ES-I3 (cell line): ENCODE data around the gene TRERF1.

ENCODE experiments used
- H3K36me3 ChIP-seq: 2 replicates; pipeline ENCODE4 v1.6.1; 2013; ENCODE audit warnings: mild to moderate bottlenecking, low read length, control low read depth, moderate library complexity; ENCODE audit not compliant: insufficient read depth
- H3K4me1 ChIP-seq: 2 replicates; pipeline ENCODE4 v1.6.1; 2013; ENCODE audit warnings: mild to moderate bottlenecking, control low read depth, low read length; ENCODE audit not compliant: insufficient read depth
- H3K9ac ChIP-seq: 2 replicates; pipeline ENCODE4 v1.6.1; 2013; ENCODE audit warnings: low read depth, mild to moderate bottlenecking, low read length, moderate library complexity
- H3K9me3 ChIP-seq: 2 replicates; pipeline ENCODE4 v1.6.1; 2013; ENCODE audit warnings: mild to moderate bottlenecking, low read length, moderate library complexity; ENCODE audit not compliant: control insufficient read depth, insufficient read depth

Gene TRERF1

DNA sequence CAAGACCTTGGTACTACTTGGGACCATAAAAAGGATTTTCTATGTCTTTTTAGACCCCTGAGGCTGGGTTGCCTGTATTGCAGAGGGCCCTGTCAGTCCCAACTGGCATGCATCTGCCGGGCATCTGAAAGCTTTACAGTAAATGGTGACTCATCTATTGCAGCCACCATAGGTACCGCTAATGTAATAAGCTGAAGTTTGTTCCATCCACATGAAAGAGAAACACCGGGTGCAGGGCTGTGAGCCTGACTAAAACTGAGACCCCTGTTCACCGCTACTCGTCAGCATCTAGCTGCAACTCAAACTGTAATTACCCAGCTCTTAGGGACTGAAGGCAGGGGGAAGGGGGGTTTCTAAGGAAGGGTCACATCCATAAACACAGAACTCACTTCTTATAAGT is 49.5 kb downstream of the TRERF1 start:
- H3K36me3 ChIP-seq = no peaks in the 10 kb centered on the region
- peaks cover 34% of the 10 kb centered on the region for H3K4me1 ChIP-seq
- no peaks in the 10 kb centered on the region for H3K9me3 ChIP-seq
- H3K9ac ChIP-seq = no peak overlapping the region

DNA sequence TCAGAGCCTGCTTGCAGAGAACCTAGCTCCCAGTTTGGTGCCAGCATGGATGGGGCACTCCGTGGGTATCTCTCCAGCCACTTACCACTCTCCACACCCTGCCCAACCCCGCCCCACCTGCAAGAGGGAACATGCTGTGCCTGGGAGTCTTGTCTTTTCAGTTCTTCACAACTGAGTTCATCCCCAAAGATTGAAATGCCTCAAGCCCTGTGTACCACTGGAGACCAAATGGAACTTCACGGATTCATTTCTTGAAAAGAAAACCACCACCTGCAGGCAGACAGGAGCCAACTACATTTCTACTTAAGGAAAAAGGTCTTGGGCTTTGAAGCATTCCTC is 50.1 kb downstream of the TRERF1 start:
- no peaks in the 10 kb centered on the region for H3K9me3 ChIP-seq
- no peak overlapping the region for H3K9ac ChIP-seq
- no peaks in the 10 kb centered on the region for H3K36me3 ChIP-seq
- H3K4me1 ChIP-seq = peaks cover 28% of the 10 kb centered on the region

GRCh38 chr6:42400886-42401612 is 50.7 kb downstream of the TRERF1 start:
- no peaks in the 10 kb centered on the region for H3K9me3 ChIP-seq
- peaks cover 28% of the 10 kb centered on the region for H3K4me1 ChIP-seq
- no peak overlapping the region for H3K9ac ChIP-seq
- no peaks in the 10 kb centered on the region for H3K36me3 ChIP-seq

GRCh38 chr6:42400061-42400760 is 51.5 kb downstream of the TRERF1 start:
- H3K9ac ChIP-seq = no peak overlapping the region
- peaks cover 25% of the 10 kb centered on the region for H3K4me1 ChIP-seq
- H3K9me3 ChIP-seq = no peaks in the 10 kb centered on the region

DNA sequence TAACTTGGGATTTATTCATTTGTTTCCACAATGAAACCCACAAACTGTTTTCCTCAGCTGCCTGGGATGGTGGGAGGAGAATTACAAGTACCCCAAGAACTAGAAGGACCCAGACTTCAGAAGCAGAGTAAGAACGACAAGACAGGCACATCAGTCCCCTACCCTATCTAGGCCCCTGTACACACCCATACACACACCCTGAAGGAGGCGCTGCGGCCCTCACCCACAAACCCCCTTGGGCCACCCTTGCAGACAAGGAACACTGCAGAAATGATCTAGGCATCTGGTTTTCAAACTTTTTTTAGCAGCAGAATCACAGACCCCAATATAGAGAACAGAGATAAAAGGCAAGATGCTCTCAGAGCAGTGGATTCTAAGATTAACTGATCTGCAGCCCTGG is 55.0 kb downstream of the TRERF1 start:
- no peaks in the 10 kb centered on the region for H3K36me3 ChIP-seq
- H3K9me3 ChIP-seq = no peaks in the 10 kb centered on the region
- no peak overlapping the region for H3K9ac ChIP-seq
- H3K4me1 ChIP-seq = no peaks in the 10 kb centered on the region

More at GRCh38 chr6:42400061-42400760, 51.5 kb downstream of the TRERF1 start:
- no peaks in the 10 kb centered on the region for H3K36me3 ChIP-seq

DNA sequence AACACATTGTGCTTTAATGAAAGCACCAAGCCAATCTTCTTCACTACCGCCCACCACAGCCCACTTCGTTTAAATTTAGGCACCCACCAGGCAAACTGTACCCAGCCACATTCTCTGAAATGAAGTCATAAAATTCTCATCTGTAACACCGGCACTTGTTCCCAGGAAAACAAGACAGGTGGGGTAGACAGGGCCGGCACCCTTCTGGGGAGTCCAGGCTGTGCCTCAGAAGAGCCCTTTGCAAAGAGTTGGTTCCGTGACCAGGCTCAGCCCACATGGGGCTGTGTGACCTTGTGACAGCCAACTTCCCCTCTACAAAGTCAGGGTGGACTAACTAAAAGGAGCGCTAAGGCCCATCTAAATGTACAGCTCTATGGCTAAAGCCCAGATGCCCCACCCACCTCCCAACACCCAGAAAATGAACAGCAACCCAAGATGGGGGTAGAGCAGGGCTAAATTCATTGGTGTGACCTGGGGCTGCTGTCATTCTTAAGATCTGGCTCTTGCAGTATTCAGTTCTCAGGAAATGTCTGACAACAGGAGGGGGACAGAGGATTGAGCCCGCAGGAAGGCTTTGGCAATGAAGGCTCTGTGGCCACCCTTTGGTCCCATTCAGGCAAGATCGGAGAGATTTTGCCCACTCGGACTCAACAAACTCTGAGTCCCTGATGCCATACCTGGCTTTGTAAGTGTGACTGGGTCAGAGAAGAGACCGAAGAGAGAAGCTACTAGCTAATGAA is 56.7 kb downstream of the TRERF1 start:
- H3K9me3 ChIP-seq = no peaks in the 10 kb centered on the region
- no peaks in the 10 kb centered on the region for H3K36me3 ChIP-seq
- H3K4me1 ChIP-seq = peaks cover 11% of the 10 kb centered on the region
- no peak overlapping the region for H3K9ac ChIP-seq

DNA sequence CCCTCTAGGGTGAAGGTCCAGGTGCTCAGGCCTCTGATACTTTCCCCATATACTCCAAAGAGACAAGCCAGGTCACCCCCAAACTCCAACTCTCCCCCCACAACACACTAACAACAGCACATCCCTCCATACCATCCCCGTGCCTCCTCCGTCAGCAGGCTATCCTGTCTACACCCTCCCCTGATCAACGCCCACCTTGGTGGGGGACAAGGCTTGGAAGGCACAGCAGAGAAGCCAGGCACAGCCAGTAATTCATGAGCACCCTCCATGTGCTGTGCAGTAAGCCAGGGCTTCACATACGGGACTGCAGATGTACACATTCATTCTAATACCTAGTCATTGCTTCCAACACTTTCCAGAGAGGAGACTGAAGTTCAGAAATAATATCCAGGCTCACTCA is 57.6 kb downstream of the TRERF1 start:
- no peaks in the 10 kb centered on the region for H3K9me3 ChIP-seq
- peaks cover 16% of the 10 kb centered on the region for H3K4me1 ChIP-seq
- no peaks in the 10 kb centered on the region for H3K36me3 ChIP-seq
- no peak overlapping the region for H3K9ac ChIP-seq

GRCh38 chr6:42393339-42393738 is 58.4 kb downstream of the TRERF1 start:
- peaks cover 16% of the 10 kb centered on the region for H3K4me1 ChIP-seq
- no peaks in the 10 kb centered on the region for H3K36me3 ChIP-seq
- no peaks in the 10 kb centered on the region for H3K9me3 ChIP-seq
- no peak overlapping the region for H3K9ac ChIP-seq

- Histone ChIP-seq H3K4me1 (peaks cover 16% of the 10 kb centered on the region), H3K36me3 (no peaks in the 10 kb centered on the region), H3K9ac (no peak overlapping the region), H3K9me3 (no peaks in the 10 kb centered on the region)
Measured at GRCh38 chr6:42392833-42393232, 58.9 kb downstream of the TRERF1 start.

GRCh38 chr6:42391441-42391840 is 60.3 kb downstream of the TRERF1 start:
- Histone ChIP-seq H3K36me3 (no peaks in the 10 kb centered on the region), H3K4me1 (peaks cover 16% of the 10 kb centered on the region), H3K9me3 (no peaks in the 10 kb centered on the region), H3K9ac (no peak overlapping the region)

DNA sequence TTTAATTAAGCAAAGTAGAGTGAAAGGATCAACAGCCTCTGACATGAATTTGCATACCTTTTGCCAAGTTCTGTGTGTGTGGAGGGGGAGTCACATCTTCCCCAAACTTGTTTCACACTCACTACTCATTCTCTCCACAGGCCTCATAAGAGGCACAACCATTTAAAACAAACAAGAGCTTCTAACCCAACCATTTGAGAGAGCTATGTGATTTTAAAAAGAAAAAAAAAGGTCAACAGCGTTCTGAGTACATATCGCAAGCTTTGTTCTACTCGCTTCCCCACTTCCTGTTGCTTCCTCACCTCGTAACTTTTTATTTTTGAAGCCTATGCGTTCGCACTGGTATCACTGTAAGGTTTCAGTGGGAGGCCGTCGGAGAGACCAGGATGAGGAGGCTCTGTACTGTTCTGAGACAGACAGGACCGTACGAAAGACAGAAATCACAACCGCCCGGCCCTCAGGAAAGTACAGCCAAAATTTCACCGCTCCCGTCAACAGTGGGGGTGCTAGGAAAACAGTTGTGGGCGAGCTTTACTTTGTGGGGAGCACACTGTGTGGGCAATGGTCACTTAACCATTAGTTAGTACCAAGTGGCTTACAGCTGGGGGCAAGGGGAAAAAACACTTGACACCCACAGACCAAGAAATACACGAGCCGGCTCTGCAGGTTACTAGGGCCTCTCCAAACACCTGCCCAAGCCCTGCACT is 61.3 kb downstream of the TRERF1 start:
- Histone ChIP-seq H3K9me3 (no peaks in the 10 kb centered on the region), H3K36me3 (no peaks in the 10 kb centered on the region), H3K9ac (no peak overlapping the region), H3K4me1 (peaks cover 16% of the 10 kb centered on the region)

DNA sequence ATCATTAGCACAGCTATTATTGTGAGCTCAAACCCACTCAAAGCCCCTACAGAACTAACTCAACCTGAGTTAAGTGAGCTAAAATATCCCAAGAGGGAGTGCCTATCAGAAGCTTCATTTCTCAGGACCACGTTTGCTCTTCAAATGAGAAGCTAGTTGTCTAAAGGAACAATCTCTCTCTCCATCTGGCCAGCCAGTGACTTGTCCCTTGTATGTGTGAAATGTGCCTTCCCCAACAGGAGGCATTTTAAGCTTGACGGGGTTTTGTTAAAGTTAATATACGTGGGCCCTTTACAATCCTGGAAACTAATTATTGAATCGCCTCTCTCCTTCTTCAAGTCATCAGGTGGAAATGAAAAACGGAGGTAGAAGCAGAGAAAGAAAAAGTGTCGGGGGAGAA is 62.0 kb downstream of the TRERF1 start:
- peaks cover 16% of the 10 kb centered on the region for H3K4me1 ChIP-seq
- H3K9ac ChIP-seq = no peak overlapping the region
- H3K9me3 ChIP-seq = no peaks in the 10 kb centered on the region
- no peaks in the 10 kb centered on the region for H3K36me3 ChIP-seq

DNA sequence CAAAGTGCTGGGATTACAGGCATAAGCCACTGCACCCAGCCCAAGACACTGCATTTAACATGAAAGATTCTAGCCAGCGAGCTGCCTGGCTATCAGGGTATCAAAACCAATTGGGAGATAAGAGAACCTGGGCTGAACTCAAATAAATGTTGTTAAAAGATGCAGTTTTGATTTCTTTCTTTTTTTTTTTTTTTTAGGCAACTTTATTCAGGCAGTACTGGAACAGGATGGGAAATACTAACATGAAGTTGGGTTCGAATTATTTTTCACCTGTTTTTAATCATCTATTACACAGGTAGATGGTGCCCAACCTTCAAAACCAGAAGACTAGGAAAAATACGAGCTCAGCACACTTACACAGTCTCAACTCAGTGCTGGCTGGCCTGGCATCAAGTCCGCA is 63.7 kb downstream of the TRERF1 start:
- Histone ChIP-seq H3K9ac (no peak overlapping the region), H3K36me3 (no peaks in the 10 kb centered on the region), H3K4me1 (peaks cover 16% of the 10 kb centered on the region)

GRCh38 chr6:42387336-42387735 is 64.4 kb downstream of the TRERF1 start:
- peaks cover 16% of the 10 kb centered on the region for H3K4me1 ChIP-seq
- no peaks in the 10 kb centered on the region for H3K36me3 ChIP-seq
- H3K9ac ChIP-seq = no peak overlapping the region
- no peaks in the 10 kb centered on the region for H3K9me3 ChIP-seq

More for the DNA sequence above, 63.7 kb downstream of the TRERF1 start:
- H3K9me3 ChIP-seq = no peaks in the 10 kb centered on the region
